ENCODE data around the gene ALKBH7. TPM values are rescaled to one million over a fixed set of nuclear protein-coding genes. Genes with fewer than 3 reads are reported as not detected.
A peak's percentile ranks its signal among the peaks of the same experiment; 100 is the strongest.
"Not testable (repeated sequence)": the region's sequence is repeated elsewhere in the genome, so short reads cannot be mapped to it uniquely, and the experiment has no call there.

The ALKBH7 gene, protein sequence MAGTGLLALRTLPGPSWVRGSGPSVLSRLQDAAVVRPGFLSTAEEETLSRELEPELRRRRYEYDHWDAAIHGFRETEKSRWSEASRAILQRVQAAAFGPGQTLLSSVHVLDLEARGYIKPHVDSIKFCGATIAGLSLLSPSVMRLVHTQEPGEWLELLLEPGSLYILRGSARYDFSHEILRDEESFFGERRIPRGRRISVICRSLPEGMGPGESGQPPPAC
- total RNA-seq: 10 to 100 TPM; 52.0 to 52.5 TPM

DNA sequence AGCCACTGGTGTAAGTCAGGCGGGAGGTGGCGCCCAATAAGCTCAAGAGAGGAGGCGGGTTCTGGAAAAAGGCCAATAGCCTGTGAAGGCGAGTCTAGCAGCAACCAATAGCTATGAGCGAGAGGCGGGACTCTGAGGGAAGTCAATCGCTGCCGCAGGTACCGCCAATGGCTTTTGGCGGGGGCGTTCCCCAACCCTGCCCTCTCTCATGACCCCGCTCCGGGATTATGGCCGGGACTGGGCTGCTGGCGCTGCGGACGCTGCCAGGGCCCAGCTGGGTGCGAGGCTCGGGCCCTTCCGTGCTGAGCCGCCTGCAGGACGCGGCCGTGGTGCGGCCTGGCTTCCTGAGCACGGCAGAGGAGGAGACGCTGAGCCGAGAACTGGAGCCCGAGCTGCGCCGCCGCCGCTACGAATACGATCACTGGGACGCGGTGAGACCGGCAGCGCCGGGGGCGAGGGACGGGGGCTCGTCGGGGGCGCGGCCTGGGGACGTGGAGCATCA is at the start of gene ALKBH7:
Gene ALKBH7, plus strand, starts transcription at position 201 of the 502 bp plus-strand sequence. Its CDS starts 27 bp downstream, at position 228.
- H3K4me3 Mint-ChIP-seq: peak within 1 kb of the TSS; percentile 87
- CTCF ChIA-PET: interaction anchor here (0.5 to 1.4 kb wide), 9 partner anchors 10 to 1958 kb away, joined by 3 to 8 read pairs (median 4); partner anchors contain the start of genes CLPP, GPR108 and KHSRP
- peaks cover 17% of the 10 kb centered on the region for H3K36me3 Mint-ChIP-seq (ENCODE audit: low read depth)
- peaks cover 13% of the 10 kb centered on the region for H3K4me1 Mint-ChIP-seq
- DNase-seq: peak; percentile 97
- H3K27ac Mint-ChIP-seq: peak within 1 kb of the TSS; percentile 94
- H3K27me3 Mint-ChIP-seq: no peaks in the 10 kb centered on the region
- H3K9me3 Mint-ChIP-seq: no peaks in the 10 kb centered on the region
- POLR2A ChIA-PET: interaction anchor here (0.9 to 2.8 kb wide), 8 partner anchors 9 to 750 kb away, joined by 3 to 34 read pairs (median 6); partner anchors contain the start of genes CLPP, DENND1C, GTF2F1 and KHSRP

DNA sequence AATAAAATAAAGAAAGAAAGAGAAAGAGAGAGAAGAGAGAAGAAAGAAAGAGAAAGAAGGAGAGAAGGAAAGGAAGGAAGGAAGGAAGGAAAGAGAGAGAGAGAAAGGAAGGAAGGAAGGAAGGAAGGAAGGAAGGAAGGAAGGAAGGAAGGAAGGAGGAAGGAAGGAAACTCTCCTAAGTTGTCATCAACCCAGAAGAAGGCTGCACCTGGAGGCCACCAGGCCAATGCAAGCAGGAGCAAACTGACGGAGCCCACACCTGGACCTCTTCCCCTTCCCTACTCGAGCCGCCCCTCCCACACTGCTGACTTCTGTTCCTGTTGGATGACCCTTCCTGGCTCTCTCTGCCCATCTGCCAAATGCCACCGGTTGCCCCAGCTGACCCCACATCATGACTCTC is 47.8 kb upstream of the ALKBH7 start:
- H3K4me1 Mint-ChIP-seq: no peaks in the 10 kb centered on the region
- ChIA-PET POLR2A (no interaction called here), CTCF (no interaction called here)
- no peaks in the 10 kb centered on the region for H3K9me3 Mint-ChIP-seq
- no peak overlapping the region for H3K27ac Mint-ChIP-seq
- no peak overlapping the region for H3K4me3 Mint-ChIP-seq
- DNase-seq: no peak
- H3K36me3 Mint-ChIP-seq (ENCODE audit: low read depth): no peaks in the 10 kb centered on the region
- peaks cover 4% of the 10 kb centered on the region for H3K27me3 Mint-ChIP-seq

DNA sequence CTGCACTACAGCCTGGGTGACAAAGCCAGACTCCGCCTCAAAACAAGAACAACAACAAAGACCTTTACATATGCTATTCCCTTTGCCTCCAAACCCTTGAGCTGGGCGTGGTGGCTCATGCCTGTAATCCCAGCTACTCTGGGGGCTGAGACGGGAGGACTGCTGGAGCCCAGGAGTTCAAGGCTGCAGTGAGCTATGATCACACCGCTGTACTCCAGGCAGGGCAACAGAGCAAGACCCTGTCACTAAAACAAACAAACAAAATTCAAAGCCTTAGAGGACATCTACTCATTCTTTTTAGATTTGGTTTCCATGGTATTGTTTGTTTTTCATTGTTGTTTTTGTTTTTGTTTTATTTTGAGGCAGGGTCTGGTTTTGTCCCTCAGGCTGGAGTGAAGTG is 47.0 kb upstream of the ALKBH7 start:
- Mint-ChIP-seq H3K9me3 (no peaks in the 10 kb centered on the region), H3K4me3 (no peak overlapping the region), H3K36me3 (ENCODE audit: low read depth) (no peaks in the 10 kb centered on the region), H3K27ac (no peak overlapping the region), H3K4me1 (no peaks in the 10 kb centered on the region), H3K27me3 (peaks cover 4% of the 10 kb centered on the region)
- no peak for DNase-seq
- ChIA-PET POLR2A (no interaction called here), CTCF (interaction anchor here (3.4 kb wide), 1 partner anchor 200 kb away, joined by 7 read pairs; no protein-coding TSS in a partner anchor)

DNA sequence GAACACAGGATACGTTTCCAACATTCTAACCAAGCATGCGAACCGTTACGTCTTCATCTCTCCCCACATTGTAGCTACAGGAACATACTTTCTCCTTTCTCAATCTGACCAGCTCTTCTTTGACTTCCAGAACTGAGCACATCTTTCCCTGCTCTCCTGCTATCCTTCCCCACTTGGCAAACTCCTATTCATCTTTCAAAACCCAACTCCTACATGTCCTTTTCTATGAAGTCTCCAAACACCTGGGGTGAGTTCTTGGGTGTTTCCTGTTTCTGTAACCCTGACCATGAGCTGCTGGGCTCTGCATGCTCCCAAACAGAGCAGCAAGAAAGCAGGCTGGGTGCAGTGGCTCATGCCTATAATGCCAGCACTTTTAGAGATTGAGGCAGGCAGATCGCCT is 45.8 kb upstream of the ALKBH7 start:
- Mint-ChIP-seq H3K27me3 (peaks cover 4% of the 10 kb centered on the region), H3K9me3 (no peaks in the 10 kb centered on the region), H3K27ac (no peak overlapping the region), H3K4me3 (no peak overlapping the region), H3K4me1 (no peaks in the 10 kb centered on the region), H3K36me3 (ENCODE audit: low read depth) (no peaks in the 10 kb centered on the region)
- ChIA-PET CTCF (interaction anchor here (3.4 kb wide), 1 partner anchor 201 kb away, joined by 7 read pairs; no protein-coding TSS in a partner anchor), POLR2A (no interaction called here)
- DNase-seq: no peak

DNA sequence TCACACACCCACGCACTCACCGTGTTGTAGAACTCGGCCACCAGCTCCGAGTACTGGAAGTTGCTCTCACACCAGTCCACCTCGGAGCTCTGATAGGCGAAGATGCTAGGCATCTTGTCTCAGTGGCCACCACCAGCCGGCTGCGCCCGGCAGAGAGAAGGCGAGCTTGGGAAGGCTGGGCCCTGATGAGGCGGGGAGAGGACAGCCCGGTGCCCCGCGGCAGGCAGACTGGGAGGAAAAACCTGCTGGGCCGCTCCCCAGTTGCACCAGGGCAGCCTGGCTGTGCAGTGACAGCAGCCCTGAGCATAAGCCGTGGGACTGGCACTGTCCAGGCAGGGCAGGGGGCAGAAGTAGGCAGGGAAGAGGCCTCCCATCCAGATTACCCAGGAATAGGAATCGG is 39.2 kb upstream of the ALKBH7 start, which contains the start of gene ACER1:
Gene ACER1, minus strand, starts transcription at position 174 of the 400 bp plus-strand sequence. Its CDS starts 61 bp downstream, at position 113.
- CTCF ChIA-PET: no interaction called here
- no peak for DNase-seq
- Mint-ChIP-seq H3K36me3 (ENCODE audit: low read depth) (no peaks in the 10 kb centered on the region), H3K4me1 (no peaks in the 10 kb centered on the region), H3K9me3 (no peaks in the 10 kb centered on the region), H3K27ac (no peak within 1 kb of the TSS), H3K27me3 (no peaks in the 10 kb centered on the region), H3K4me3 (no peak within 1 kb of the TSS)
- POLR2A ChIA-PET: no interaction called here

DNA sequence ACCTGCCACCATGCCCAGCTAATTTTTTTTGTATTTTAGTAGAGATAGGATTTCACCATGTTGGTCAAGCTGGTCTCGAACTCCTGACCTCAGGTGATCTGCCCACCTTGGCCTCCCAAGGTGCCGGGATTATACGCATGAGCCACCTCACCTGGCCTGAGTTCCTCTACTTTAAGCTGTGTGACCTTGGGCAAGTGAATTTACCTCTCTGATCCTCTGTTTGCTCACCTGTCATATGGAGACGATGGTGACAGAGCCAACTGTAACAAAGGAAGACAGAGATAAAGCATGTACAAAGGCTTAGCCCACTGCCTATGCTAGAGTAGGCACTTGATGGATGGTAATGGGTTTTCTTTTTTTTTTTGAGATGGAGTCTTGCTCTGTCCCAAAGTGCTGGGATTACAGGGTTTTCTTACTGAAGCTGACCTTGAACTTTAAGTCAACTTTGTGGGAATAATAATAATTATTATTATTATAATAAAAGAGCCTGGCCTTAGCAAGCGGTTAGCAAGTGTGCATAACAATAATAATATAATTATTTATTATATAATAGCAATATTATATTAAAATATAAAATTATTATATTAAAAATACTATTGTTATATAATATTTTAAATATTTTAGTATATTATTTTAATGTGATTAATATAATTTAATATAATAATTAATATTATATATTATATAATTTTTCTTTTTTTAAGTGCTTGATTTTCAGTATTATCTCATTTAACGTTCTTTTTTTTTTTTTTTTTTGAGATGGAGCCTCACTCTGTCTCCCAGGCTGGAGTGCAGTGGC is 37.9 kb upstream of the ALKBH7 start:
- H3K9me3 Mint-ChIP-seq: no peaks in the 10 kb centered on the region
- DNase-seq: no peak
- no peaks in the 10 kb centered on the region for H3K36me3 Mint-ChIP-seq (ENCODE audit: low read depth)
- H3K4me1 Mint-ChIP-seq: no peaks in the 10 kb centered on the region
- CTCF ChIA-PET: no interaction called here
- H3K4me3 Mint-ChIP-seq: no peak overlapping the region
- H3K27ac Mint-ChIP-seq: no peak overlapping the region
- H3K27me3 Mint-ChIP-seq: no peaks in the 10 kb centered on the region
- POLR2A ChIA-PET: no interaction called here

DNA sequence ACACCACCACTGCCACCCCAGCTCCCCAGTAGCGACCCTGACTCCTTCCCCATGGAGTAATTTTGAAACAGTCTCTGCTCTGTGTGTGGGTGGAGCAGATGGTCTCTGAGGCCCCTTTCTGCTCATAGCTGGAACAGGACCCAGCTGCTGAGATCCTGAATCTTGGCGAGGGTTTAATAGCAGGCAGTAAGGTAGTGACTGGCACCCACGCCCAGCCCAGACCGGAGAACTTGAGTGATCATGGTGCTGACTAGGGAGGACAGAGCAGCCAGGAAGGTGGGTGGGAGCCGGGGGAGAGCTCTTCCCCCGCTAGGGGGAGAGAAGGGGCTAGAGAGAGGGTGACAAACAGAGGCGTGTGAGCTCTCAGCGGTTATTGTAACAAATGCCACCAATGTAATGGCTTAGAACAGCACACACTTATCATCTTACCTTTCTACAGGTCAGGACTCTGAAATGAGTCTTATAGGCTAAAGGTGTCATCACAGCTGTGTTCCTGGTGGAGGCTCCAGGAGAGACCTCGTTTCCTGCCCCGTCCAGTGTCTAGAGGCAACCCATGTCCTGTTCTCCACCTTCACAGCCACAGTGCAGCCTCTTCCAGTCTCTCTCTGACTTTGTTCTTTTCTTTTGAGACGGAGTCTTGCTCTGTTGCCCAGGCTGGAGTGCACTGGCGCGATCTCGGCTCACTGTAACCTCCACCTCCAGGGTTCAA is 31.9 kb upstream of the ALKBH7 start:
- ChIA-PET POLR2A (no interaction called here), CTCF (interaction anchor here (0.7 kb wide), 1 partner anchor 437 kb away, joined by 4 read pairs; no protein-coding TSS in a partner anchor)
- Mint-ChIP-seq H3K27me3 (no peaks in the 10 kb centered on the region), H3K36me3 (ENCODE audit: low read depth) (peaks cover 2% of the 10 kb centered on the region), H3K4me1 (no peaks in the 10 kb centered on the region), H3K4me3 (no peak overlapping the region), H3K27ac (no peak overlapping the region), H3K9me3 (peaks cover 4% of the 10 kb centered on the region)
- no peak for DNase-seq

DNA sequence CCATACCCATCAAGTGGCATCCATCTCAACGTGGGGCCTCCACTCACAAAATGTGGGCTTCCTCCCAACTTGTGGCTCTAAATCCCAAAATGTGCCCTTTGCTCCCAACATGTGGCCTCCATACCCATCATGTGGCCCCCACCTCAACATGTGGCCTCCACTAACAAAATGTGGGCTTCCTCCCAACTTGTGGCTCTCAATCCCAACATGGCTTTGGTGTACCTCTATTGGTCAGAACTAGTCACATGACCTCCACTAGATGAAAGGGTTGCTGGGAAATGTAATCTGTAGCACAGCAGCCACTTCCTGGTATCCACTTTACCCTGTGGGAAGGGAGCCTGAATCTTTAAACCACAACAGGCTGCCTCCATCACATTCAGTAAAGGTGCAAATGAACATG is 29.1 kb upstream of the ALKBH7 start:
- H3K36me3 Mint-ChIP-seq (ENCODE audit: low read depth): peaks cover 2% of the 10 kb centered on the region
- no peak overlapping the region for H3K4me3 Mint-ChIP-seq
- ChIA-PET POLR2A (no interaction called here), CTCF (no interaction called here)
- peaks cover 4% of the 10 kb centered on the region for H3K9me3 Mint-ChIP-seq
- DNase-seq: no peak
- no peak overlapping the region for H3K27ac Mint-ChIP-seq
- no peaks in the 10 kb centered on the region for H3K27me3 Mint-ChIP-seq
- no peaks in the 10 kb centered on the region for H3K4me1 Mint-ChIP-seq

DNA sequence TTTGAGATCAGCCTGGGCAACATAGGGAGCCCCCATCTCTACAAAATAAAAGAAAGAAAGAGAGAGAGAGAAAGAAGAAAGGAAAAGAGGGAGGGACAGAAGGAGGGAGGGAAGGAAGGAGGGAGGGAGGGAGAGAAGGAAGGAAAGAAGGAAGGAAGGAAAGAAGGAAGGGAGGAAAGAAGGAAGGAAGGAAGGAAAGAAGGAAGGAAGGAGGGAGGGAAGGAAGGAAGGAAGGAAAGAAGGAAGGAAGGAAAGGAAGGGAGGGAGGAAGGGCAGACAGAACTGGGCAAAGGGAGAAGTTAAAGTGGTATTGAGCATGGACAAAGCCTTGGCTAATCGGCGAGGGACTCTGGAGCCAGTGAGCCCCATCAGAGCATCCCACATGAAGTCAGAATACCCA is 23.3 kb upstream of the ALKBH7 start:
- H3K4me3 Mint-ChIP-seq; H3K27ac Mint-ChIP-seq; CTCF ChIA-PET; H3K36me3 Mint-ChIP-seq (ENCODE audit: low read depth); H3K27me3 Mint-ChIP-seq; H3K4me1 Mint-ChIP-seq; DNase-seq; H3K9me3 Mint-ChIP-seq; POLR2A ChIA-PET: not testable (repeated sequence)

DNA sequence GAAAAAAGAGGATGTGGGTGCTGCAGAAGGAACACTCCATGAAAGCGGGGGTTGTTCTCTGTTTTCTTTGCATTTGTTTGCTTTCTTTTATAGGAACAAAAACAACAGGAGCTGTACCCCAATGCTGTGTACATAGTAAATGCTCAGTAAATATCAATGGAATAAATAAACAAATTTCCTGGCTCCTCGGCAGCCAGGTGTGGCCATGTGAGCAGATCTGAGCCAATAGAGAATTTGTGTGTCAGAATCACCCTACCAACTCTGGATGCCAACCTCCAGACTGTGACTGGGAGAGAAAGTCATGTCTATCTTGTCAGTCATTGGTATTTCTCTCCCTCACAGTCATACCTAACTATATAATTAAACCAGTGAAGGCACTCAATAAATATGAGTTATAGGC is 21.9 kb upstream of the ALKBH7 start:
- Mint-ChIP-seq H3K36me3 (ENCODE audit: low read depth) (no peaks in the 10 kb centered on the region), H3K9me3 (no peaks in the 10 kb centered on the region), H3K4me1 (no peaks in the 10 kb centered on the region), H3K27ac (no peak overlapping the region), H3K4me3 (no peak overlapping the region), H3K27me3 (no peaks in the 10 kb centered on the region)
- POLR2A ChIA-PET: no interaction called here
- CTCF ChIA-PET: no interaction called here
- no peak for DNase-seq

DNA sequence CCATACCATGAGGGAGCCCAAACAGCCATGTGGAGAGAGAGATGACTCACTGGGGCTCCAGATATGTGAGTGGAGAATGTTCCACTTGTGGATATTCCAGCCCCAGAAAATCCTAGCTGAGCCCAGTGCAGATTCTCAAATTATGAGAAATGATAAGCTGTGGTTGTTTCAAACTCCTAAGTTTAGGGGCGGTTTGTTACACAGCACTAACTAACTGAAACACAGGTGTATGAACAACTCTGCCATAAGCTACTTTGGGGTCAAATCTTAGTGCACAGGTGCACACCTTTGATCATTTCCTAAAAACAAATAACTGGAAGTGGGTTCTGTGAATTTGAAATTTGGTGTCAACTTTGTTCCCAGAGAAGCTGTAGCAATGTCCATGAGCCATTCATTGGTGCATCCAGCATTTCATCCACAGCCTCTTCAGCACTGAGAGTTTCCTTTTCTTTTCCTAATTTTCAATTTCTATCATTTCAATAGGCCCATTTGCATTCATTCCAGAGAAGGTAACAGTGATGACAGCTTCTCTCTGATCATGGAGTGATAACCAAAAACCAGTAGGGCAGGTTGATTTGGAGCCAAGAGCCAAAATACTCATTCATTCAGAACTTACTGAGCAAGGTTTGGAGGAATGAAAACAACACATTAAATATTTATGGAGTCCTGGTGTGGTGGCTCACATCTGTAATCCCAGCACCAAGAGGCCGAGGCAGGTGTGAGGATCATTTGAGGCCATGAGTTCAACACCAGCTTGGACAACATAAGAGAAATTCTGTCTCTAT is 20.0 kb upstream of the ALKBH7 start:
- no peaks in the 10 kb centered on the region for H3K9me3 Mint-ChIP-seq
- H3K27ac Mint-ChIP-seq: no peak overlapping the region
- no peak for DNase-seq
- no peaks in the 10 kb centered on the region for H3K27me3 Mint-ChIP-seq
- H3K4me3 Mint-ChIP-seq: no peak overlapping the region
- no peaks in the 10 kb centered on the region for H3K4me1 Mint-ChIP-seq
- no peaks in the 10 kb centered on the region for H3K36me3 Mint-ChIP-seq (ENCODE audit: low read depth)
- ChIA-PET CTCF (interaction anchor here (0.9 to 1.2 kb wide), 3 partner anchors 53 to 304 kb away, joined by 3 to 6 read pairs (median 3); no protein-coding TSS in a partner anchor), POLR2A (interaction anchor here (0.8 kb wide), 1 partner anchor 20 kb away, joined by 3 read pairs; the partner anchor contains the start of gene ALKBH7)

DNA sequence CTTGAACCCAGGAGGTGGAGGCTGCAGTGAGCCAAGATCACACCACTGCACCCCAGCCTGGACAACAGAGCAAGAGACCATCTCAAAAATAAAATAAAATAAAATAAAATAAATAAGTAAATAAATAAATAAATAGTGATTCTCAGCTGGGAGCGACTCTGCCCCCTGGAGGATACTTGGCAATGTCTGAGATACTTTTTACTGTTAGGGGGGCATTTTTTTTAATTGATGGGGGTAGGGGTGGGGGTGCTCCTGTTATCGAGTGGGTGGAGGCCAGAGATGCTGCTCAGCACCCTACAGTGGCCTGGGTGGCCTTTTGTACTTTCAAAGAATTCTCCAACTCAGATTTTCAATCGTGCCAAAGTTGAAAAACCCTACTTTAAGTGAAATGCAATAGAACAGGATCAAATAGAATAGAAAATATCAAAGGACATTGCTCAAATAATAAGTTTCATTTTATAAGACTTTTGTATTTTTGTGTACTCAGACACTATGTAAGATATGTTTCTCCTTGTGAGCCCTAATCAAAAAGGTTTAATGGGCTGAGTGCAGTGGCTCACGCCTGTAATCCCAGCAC is 18.4 kb upstream of the ALKBH7 start:
- Mint-ChIP-seq H3K27me3 (no peaks in the 10 kb centered on the region), H3K4me3 (no peak overlapping the region), H3K9me3 (no peaks in the 10 kb centered on the region), H3K36me3 (ENCODE audit: low read depth) (no peaks in the 10 kb centered on the region), H3K4me1 (no peaks in the 10 kb centered on the region), H3K27ac (no peak overlapping the region)
- POLR2A ChIA-PET: no interaction called here
- DNase-seq: no peak
- CTCF ChIA-PET: no interaction called here
